Measurements from ENCODE around the gene SPOCK2.

GRCh38 chr10:72069751-72070526 lies 18.4 kb downstream of the SPOCK2 start:
- TF ChIP-seq CTCF (optimal IDR thresholded peaks at IDR 0.05 in 1 of 3, IDR thresholded peaks at IDR 0.05 in 1 of 3, conservative IDR thresholded peaks at IDR 0.05 in 1 of 3; ENCODE audit: extremely low read depth in 1 of 3, insufficient read depth in 2 of 3, low read length in 3 of 3) (peak; percentile 20 to 46 (median 24)), EZH2 (IDR thresholded peaks at IDR 0.05; ENCODE audit: low read length) (no peak)
